WTC11 (cell line): ENCODE results near the gene CTTNBP2NL. TPM values are rescaled to one million over a fixed set of nuclear protein-coding genes. Genes with fewer than 3 reads are reported as not detected.

ENCODE experiments used
- ATAC-seq: fragments of 200-7000 bp; cut with Tn5 transposase; 2 replicates; pipeline ENCODE4 v1.10.0; 2021; ENCODE audit warnings: mild to moderate bottlenecking, moderate library complexity
- CTCF ChIA-PET: fragments of 300-600 bp; sonication (Branson Sonifier 250); formaldehyde crosslinking; loops from one replicate; lab custom pipeline; 2021; ENCODE audit warnings: antibody characterized with exemption; lab: Charles Lee
- POLR2A ChIA-PET: fragments of 350-600 bp; sonication (Branson Sonifier 250); formaldehyde crosslinking; loops from one replicate; lab custom pipeline; 2021; ENCODE audit warnings: antibody characterized with exemption; lab: Charles Lee
- DNase-seq: peaks from one replicate; pipeline ENCODE4 v3.0.0; 2021; ENCODE audit warnings: low spot score
- H3K27ac Mint-ChIP-seq: 2 replicates; pipeline ENCODE4 v1.8.0; 2021; ENCODE audit warnings: mixed read lengths
- H3K27me3 Mint-ChIP-seq: 2 replicates; pipeline ENCODE4 v1.8.0; 2021; ENCODE audit warnings: low read depth, mild to moderate bottlenecking, moderate library complexity, mixed read lengths
- H3K36me3 Mint-ChIP-seq: 2 replicates; pipeline ENCODE4 v1.8.0; 2021; ENCODE audit warnings: mixed read lengths
- H3K4me1 Mint-ChIP-seq: 2 replicates; pipeline ENCODE4 v1.8.0; 2022; ENCODE audit warnings: mixed read lengths
- H3K4me3 Mint-ChIP-seq: 2 replicates; pipeline ENCODE4 v1.8.0; 2021; ENCODE audit warnings: mild to moderate bottlenecking, moderate library complexity, mixed read lengths
- H3K9me3 Mint-ChIP-seq: 2 replicates; pipeline ENCODE4 v1.8.0; 2021; ENCODE audit warnings: mixed read lengths
- CREM ChIP-seq: sonication (generic); formaldehyde crosslinking; IDR thresholded peaks from 2 replicates; pipeline ENCODE4 v1.8.1; 2022; ENCODE audit warnings: mild to moderate bottlenecking, missing genetic modification reagents, moderate library complexity
- JAZF1 ChIP-seq: fragments of 250-450 bp; sonication (Bioruptor Pico); IDR thresholded peaks from 2 replicates; pipeline ENCODE4 v1.9.0; 2021; ENCODE audit warnings: moderate library complexity, mild to moderate bottlenecking, inconsistent platforms
- KAT7 ChIP-seq: sonication (generic); formaldehyde crosslinking; IDR thresholded peaks from 2 replicates; pipeline ENCODE4 v1.8.1; 2023; ENCODE audit warnings: missing genetic modification reagents, mild to moderate bottlenecking, borderline replicate concordance
- NFE2L1 ChIP-seq: sonication (generic); formaldehyde crosslinking; IDR thresholded peaks from 2 replicates; pipeline ENCODE4 v1.8.1; 2023; ENCODE audit warnings: missing genetic modification reagents
- SMAD4 ChIP-seq: sonication (generic); formaldehyde crosslinking; IDR thresholded peaks from 2 replicates; pipeline ENCODE4 v1.8.0; 2022; ENCODE audit warnings: mild to moderate bottlenecking, missing genetic modification reagents
- SP1 ChIP-seq: sonication (generic); formaldehyde crosslinking; conservative IDR thresholded peaks from 2 replicates; pipeline ENCODE4 v1.8.1; 2022; ENCODE audit warnings: missing genetic modification reagents
- TEAD1 ChIP-seq: sonication (generic); formaldehyde crosslinking; IDR thresholded peaks from 2 replicates; pipeline ENCODE4 v1.8.0; 2022; ENCODE audit warnings: mild to moderate bottlenecking, missing genetic modification reagents
- TP53 ChIP-seq: sonication (generic); formaldehyde crosslinking; IDR thresholded peaks from 2 replicates; pipeline ENCODE4 v1.8.1; 2023; ENCODE audit warnings: mild to moderate bottlenecking, missing genetic modification reagents
- ZBTB21 ChIP-seq: sonication (generic); formaldehyde crosslinking; IDR thresholded peaks from 2 replicates; pipeline ENCODE4 v1.8.1; 2023; ENCODE audit warnings: mild to moderate bottlenecking, missing genetic modification reagents, borderline replicate concordance
- ZNF219 ChIP-seq: sonication (generic); formaldehyde crosslinking; IDR thresholded peaks from 2 replicates; pipeline ENCODE4 v1.8.0; 2023; ENCODE audit warnings: missing genetic modification reagents, mild to moderate bottlenecking, borderline replicate concordance
- ZNF263 ChIP-seq: sonication (generic); formaldehyde crosslinking; IDR thresholded peaks from 2 replicates; pipeline ENCODE4 v1.8.1; 2022; ENCODE audit warnings: low read depth, mild to moderate bottlenecking, moderate library complexity, missing genetic modification reagents
- ZNF317 ChIP-seq: sonication (generic); formaldehyde crosslinking; IDR thresholded peaks from 2 replicates; pipeline ENCODE4 v1.8.1; 2023; ENCODE audit warnings: low read depth, mild to moderate bottlenecking, moderate library complexity, missing genetic modification reagents, borderline replicate concordance
- ZNF423 ChIP-seq: fragments of 250-450 bp; sonication (Bioruptor Pico); IDR thresholded peaks from 2 replicates; pipeline ENCODE4 v2.1.2; 2022; ENCODE audit warnings: mild to moderate bottlenecking, moderate library complexity
- total RNA-seq: library from RNA; stranded (reverse); gene quantifications from 3 replicates; pipeline ENCODE4 v1.2.3, GENCODE V29; 2021
- TF ChIP-seq, protein P1 (sequence below): sonication (generic); formaldehyde crosslinking; IDR thresholded peaks from 2 replicates; pipeline ENCODE4 v1.8.1; 2022; ENCODE audit warnings: mild to moderate bottlenecking, missing genetic modification reagents, moderate library complexity, borderline replicate concordance
- TF ChIP-seq, protein P2 (sequence below): sonication (generic); formaldehyde crosslinking; IDR thresholded peaks from 2 replicates; pipeline ENCODE4 v1.8.1; 2022; ENCODE audit warnings: low read depth, mild to moderate bottlenecking, moderate library complexity, missing genetic modification reagents, borderline replicate concordance
- TF ChIP-seq, protein P3 (sequence below): fragments of 200-600 bp; IDR thresholded peaks from 2 replicates; pipeline ENCODE4 v1.8.0; 2022; ENCODE audit warnings: antibody characterized with exemption
- TF ChIP-seq, protein P4 (sequence below): sonication (generic); formaldehyde crosslinking; IDR thresholded peaks from 2 replicates; pipeline ENCODE4 v1.8.1; 2023; ENCODE audit warnings: mild to moderate bottlenecking, moderate library complexity, missing genetic modification reagents
- TF ChIP-seq, protein P5 (sequence below): sonication (generic); formaldehyde crosslinking; conservative IDR thresholded peaks from 2 replicates; pipeline ENCODE4 v1.8.1; 2022; ENCODE audit warnings: mild to moderate bottlenecking, missing genetic modification reagents
- TF ChIP-seq, protein P6 (sequence below): fragments of 250-450 bp; sonication (Bioruptor Pico); IDR thresholded peaks from 2 replicates; pipeline ENCODE4 v2.1.2; 2022; ENCODE audit warnings: mild to moderate bottlenecking, moderate library complexity
- TF ChIP-seq, protein P7 (sequence below): fragments of 250-450 bp; sonication (Bioruptor Pico); IDR thresholded peaks from 2 replicates; pipeline ENCODE4 v1.9.0; 2021; ENCODE audit warnings: moderate library complexity, mild to moderate bottlenecking, inconsistent platforms, borderline replicate concordance
- TF ChIP-seq, protein P8 (sequence below): sonication (generic); formaldehyde crosslinking; IDR thresholded peaks from 2 replicates; pipeline ENCODE4 v1.8.1; 2022; ENCODE audit warnings: mild to moderate bottlenecking, moderate library complexity, missing genetic modification reagents

The CTTNBP2NL gene
- total RNA-seq, 1 experiment from 2014 or later: 32.8 TPM

DNA sequence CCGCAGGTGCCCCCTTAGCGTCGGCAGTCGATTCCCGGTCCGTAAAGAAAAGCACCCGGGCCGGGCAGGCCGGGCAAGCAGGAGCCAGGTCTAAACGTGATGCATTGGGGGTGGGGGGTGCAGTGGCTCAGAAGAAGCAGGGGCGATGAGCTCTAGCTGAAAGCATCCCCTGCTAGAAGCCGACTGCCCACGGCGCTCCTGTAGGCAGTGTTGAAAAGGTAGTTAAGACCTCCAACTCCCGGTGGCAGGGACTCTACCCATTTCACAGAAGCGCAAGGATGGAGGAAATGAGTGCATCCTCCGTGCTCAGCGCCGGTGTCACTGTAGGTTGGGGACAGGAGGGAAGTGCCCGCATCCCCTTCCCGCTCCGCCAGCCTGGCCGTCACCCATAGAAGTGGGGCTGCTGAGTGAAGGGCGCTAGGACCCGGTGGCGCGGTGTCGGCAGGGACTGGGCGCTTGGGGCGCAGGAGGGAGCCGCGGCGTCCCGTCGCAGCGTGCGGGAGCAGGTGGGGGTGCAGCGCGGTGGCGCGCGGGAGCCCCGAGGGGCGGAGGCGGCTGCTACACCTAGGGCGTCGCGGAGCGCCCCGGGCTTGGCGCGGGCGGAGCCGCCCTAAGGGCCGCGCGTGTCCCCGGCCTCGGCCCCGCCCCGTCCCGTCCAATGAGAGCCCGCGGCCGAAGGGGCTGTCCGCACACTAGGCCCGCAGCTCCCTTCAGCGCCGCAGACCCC lies 112.4 kb downstream of the CTTNBP2NL start, which contains the start of gene WNT2B (continued):
- TF ChIP-seq, protein P1, sequence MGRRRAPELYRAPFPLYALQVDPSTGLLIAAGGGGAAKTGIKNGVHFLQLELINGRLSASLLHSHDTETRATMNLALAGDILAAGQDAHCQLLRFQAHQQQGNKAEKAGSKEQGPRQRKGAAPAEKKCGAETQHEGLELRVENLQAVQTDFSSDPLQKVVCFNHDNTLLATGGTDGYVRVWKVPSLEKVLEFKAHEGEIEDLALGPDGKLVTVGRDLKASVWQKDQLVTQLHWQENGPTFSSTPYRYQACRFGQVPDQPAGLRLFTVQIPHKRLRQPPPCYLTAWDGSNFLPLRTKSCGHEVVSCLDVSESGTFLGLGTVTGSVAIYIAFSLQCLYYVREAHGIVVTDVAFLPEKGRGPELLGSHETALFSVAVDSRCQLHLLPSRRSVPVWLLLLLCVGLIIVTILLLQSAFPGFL (CRISPR knock-in tag): no peak
- no peak for TF ChIP-seq SMAD4 (CRISPR knock-in tag)
- TF ChIP-seq ZNF317: no peak
- TF ChIP-seq ZNF263: no peak
- TF ChIP-seq SP1 (CRISPR knock-in tag): peak; percentile 50; the same call in 1 of the 2 replicates
- no peak for TF ChIP-seq ZBTB21 (CRISPR knock-in tag)
- 0 out of 2 replicates have a peak, but pooled peaks have one; percentile 61 for TF ChIP-seq ZNF219
- peak; percentile 38; the same call in 1 of the 2 replicates for TF ChIP-seq ZNF423 (CRISPR knock-in tag)
- TF ChIP-seq KAT7 (CRISPR knock-in tag): 0 out of 2 replicates have a peak, but pooled peaks have one; percentile 55
- TF ChIP-seq, protein P2, sequence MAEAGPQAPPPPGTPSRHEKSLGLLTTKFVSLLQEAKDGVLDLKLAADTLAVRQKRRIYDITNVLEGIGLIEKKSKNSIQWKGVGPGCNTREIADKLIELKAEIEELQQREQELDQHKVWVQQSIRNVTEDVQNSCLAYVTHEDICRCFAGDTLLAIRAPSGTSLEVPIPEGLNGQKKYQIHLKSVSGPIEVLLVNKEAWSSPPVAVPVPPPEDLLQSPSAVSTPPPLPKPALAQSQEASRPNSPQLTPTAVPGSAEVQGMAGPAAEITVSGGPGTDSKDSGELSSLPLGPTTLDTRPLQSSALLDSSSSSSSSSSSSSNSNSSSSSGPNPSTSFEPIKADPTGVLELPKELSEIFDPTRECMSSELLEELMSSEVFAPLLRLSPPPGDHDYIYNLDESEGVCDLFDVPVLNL: no peak
- 0 out of 2 replicates have a peak, but pooled peaks have one; percentile 4 for TF ChIP-seq TEAD1 (CRISPR knock-in tag)
- TF ChIP-seq, protein P3, sequence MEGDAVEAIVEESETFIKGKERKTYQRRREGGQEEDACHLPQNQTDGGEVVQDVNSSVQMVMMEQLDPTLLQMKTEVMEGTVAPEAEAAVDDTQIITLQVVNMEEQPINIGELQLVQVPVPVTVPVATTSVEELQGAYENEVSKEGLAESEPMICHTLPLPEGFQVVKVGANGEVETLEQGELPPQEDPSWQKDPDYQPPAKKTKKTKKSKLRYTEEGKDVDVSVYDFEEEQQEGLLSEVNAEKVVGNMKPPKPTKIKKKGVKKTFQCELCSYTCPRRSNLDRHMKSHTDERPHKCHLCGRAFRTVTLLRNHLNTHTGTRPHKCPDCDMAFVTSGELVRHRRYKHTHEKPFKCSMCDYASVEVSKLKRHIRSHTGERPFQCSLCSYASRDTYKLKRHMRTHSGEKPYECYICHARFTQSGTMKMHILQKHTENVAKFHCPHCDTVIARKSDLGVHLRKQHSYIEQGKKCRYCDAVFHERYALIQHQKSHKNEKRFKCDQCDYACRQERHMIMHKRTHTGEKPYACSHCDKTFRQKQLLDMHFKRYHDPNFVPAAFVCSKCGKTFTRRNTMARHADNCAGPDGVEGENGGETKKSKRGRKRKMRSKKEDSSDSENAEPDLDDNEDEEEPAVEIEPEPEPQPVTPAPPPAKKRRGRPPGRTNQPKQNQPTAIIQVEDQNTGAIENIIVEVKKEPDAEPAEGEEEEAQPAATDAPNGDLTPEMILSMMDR: no peak
- TF ChIP-seq, protein P4, sequence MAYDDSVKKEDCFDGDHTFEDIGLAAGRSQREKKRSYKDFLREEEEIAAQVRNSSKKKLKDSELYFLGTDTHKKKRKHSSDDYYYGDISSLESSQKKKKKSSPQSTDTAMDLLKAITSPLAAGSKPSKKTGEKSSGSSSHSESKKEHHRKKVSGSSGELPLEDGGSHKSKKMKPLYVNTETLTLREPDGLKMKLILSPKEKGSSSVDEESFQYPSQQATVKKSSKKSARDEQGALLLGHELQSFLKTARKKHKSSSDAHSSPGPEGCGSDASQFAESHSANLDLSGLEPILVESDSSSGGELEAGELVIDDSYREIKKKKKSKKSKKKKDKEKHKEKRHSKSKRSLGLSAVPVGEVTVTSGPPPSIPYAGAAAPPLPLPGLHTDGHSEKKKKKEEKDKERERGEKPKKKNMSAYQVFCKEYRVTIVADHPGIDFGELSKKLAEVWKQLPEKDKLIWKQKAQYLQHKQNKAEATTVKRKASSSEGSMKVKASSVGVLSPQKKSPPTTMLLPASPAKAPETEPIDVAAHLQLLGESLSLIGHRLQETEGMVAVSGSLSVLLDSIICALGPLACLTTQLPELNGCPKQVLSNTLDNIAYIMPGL: 0 out of 2 replicates have a peak, but pooled peaks have one; percentile 10
- TF ChIP-seq, protein P5, sequence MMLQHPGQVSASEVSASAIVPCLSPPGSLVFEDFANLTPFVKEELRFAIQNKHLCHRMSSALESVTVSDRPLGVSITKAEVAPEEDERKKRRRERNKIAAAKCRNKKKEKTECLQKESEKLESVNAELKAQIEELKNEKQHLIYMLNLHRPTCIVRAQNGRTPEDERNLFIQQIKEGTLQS (CRISPR knock-in tag): no peak
- TF ChIP-seq NFE2L1 (CRISPR knock-in tag): no peak
- no peak for TF ChIP-seq JAZF1 (CRISPR knock-in tag)

DNA sequence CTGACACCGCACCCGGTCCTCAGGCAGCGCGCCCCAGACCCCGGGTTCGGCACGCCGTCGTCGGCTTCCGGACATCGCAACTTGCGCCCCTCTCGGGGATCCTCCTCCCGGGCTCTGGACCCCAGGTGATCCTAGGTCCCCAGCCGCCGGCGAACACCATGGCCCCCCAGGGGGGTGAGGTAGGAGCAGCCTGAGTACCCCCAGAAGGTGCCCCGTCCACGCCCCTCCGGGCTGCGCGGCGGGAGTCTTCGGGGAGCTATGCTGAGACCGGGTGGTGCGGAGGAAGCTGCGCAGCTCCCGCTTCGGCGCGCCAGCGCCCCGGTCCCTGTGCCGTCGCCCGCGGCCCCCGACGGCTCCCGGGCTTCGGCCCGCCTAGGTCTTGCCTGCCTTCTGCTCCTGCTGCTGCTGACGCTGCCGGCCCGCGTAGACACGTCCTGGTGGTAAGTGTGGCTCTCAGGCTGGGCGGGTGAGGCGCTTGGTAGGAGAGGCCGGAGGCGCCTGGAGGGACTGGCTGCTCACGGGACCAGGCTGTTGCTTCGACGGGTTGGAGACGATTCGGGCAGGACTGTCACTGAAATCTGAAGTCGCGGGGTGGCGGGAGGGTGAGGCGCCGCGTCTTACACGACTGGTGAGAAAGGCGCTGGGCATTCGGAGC lies 113.1 kb downstream of the CTTNBP2NL start:
- peak; percentile 58 for DNase-seq
- Mint-ChIP-seq H3K9me3 (no peaks in the 10 kb centered on the region), H3K36me3 (no peaks in the 10 kb centered on the region), H3K27ac (no peak overlapping the region), H3K27me3 (peaks cover 89% of the 10 kb centered on the region), H3K4me1 (peaks cover 21% of the 10 kb centered on the region), H3K4me3 (peak overlapping the region; percentile 68)
- ChIA-PET CTCF (interaction anchor here (0.6 to 2.7 kb wide), 7 partner anchors 15 to 213 kb away, joined by 3 to 9 read pairs (median 8); partner anchors contain the start of gene MOV10), POLR2A (interaction anchor here (0.5 to 1.3 kb wide), 2 partner anchors 49 to 52 kb away, joined by 3 read pairs; no protein-coding TSS in a partner anchor)
- ATAC-seq: peak; percentile 13
- TF ChIP-seq, protein P6, sequence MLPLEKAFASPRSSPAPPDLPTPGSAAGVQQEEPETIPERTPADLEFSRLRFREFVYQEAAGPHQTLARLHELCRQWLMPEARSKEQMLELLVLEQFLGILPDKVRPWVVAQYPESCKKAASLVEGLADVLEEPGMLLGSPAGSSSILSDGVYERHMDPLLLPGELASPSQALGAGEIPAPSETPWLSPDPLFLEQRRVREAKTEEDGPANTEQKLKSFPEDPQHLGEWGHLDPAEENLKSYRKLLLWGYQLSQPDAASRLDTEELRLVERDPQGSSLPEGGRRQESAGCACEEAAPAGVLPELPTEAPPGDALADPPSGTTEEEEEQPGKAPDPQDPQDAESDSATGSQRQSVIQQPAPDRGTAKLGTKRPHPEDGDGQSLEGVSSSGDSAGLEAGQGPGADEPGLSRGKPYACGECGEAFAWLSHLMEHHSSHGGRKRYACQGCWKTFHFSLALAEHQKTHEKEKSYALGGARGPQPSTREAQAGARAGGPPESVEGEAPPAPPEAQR (CRISPR knock-in tag): no peak
- TF ChIP-seq KAT7 (CRISPR knock-in tag) (no peak), CREM (CRISPR knock-in tag) (no peak), TP53 (CRISPR knock-in tag) (0 out of 2 replicates have a peak, but pooled peaks have one; percentile 1)
- TF ChIP-seq, protein P7, sequence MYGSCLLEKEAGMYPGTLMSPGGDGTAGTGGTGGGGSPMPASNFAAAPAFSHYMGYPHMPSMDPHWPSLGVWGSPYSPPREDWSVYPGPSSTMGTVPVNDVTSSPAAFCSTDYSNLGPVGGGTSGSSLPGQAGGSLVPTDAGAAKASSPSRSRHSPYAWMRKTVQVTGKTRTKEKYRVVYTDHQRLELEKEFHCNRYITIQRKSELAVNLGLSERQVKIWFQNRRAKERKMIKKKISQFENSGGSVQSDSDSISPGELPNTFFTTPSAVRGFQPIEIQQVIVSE (CRISPR knock-in tag): no peak
- TF ChIP-seq, protein P8, sequence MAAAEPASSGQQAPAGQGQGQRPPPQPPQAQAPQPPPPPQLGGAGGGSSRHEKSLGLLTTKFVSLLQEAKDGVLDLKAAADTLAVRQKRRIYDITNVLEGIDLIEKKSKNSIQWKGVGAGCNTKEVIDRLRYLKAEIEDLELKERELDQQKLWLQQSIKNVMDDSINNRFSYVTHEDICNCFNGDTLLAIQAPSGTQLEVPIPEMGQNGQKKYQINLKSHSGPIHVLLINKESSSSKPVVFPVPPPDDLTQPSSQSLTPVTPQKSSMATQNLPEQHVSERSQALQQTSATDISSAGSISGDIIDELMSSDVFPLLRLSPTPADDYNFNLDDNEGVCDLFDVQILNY (CRISPR knock-in tag): no peak
